ENCODE measurements around the gene EPAS1.

GRCh38 chr2:46331109-46331766, 34.0 kb downstream of the EPAS1 start:
- TF ChIP-seq CTCF (IDR thresholded peaks at IDR 0.05) (no peak), POLR2A (IDR thresholded peaks at IDR 0.05) (no peak)
